Kidney epithelial cell (primary cell): ENCODE measurements around the gene CTXND1. TPM values are rescaled to one million over a fixed set of nuclear protein-coding genes. Genes with fewer than 3 reads are reported as not detected.

Source experiments
- DNase-seq: peaks from one replicate; pipeline ENCODE4 v3.0.0-alpha.2; 2010; ENCODE audit warnings: low read depth
- H3K27me3 ChIP-seq: 2 replicates; pipeline ENCODE4 v1.6.0; 2011; ENCODE audit warnings: low read length; ENCODE audit not compliant: control insufficient read depth, insufficient read depth
- H3K36me3 ChIP-seq: 2 replicates; pipeline ENCODE4 v1.5.1; 2011; ENCODE audit warnings: low read length; ENCODE audit not compliant: control insufficient read depth, insufficient read depth
- H3K4me3 ChIP-seq: 2 replicates; pipeline ENCODE4 v1.5.1; 2011; ENCODE audit warnings: low read depth, mild to moderate bottlenecking, control low read depth, low read length
- CTCF ChIP-seq: IDR thresholded peaks from 2 replicates; pipeline ENCODE4 v1.5.1; 2011; ENCODE audit warnings: mild to moderate bottlenecking, moderate library complexity, low read length, control low read depth, inconsistent platforms; ENCODE audit not compliant: insufficient read depth, poor library complexity, severe bottlenecking
- total RNA-seq: library from RNA; depleted of rRNA; stranded (reverse); fragments of >200 nt; gene quantifications from 2 replicates; pipeline ENCODE4 v1.2.3, GENCODE V29; 2015

Gene CTXND1
- total RNA-seq, 1 donor from 2014 or later, result not detected

GRCh38 chr15:80176443-80176842, 75.6 kb downstream of the CTXND1 start:
- no peak overlapping the region for H3K4me3 ChIP-seq
- no peaks in the 10 kb centered on the region for H3K27me3 ChIP-seq
- TF ChIP-seq CTCF, result no peak
- H3K36me3 ChIP-seq, result no peaks in the 10 kb centered on the region
- DNase-seq, result no peak

GRCh38 chr15:80175436-80175835, 76.6 kb downstream of the CTXND1 start:
- Histone ChIP-seq H3K27me3 (no peaks in the 10 kb centered on the region), H3K36me3 (no peaks in the 10 kb centered on the region), H3K4me3 (no peak overlapping the region)
- TF ChIP-seq CTCF, result no peak
- DNase-seq, result no peak

- DNase-seq, result no peak
- no peak overlapping the region for H3K4me3 ChIP-seq
- TF ChIP-seq CTCF, result no peak
- no peaks in the 10 kb centered on the region for H3K27me3 ChIP-seq
- no peaks in the 10 kb centered on the region for H3K36me3 ChIP-seq
These were observed 77.8 kb downstream of the CTXND1 start for GRCh38 chr15:80174017-80174746.

- DNase-seq, result no peak
- Histone ChIP-seq H3K36me3 (no peaks in the 10 kb centered on the region), H3K4me3 (no peak overlapping the region), H3K27me3 (no peaks in the 10 kb centered on the region)
- peak; percentile 81 for TF ChIP-seq CTCF
These were observed 78.8 kb downstream of the CTXND1 start for GRCh38 chr15:80173022-80173759.

- H3K4me3 ChIP-seq, result no peak overlapping the region
- no peak for TF ChIP-seq CTCF
These were observed 79.6 kb downstream of the CTXND1 start for GRCh38 chr15:80172401-80172800.

GRCh38 chr15:80171787-80172186, 80.2 kb downstream of the CTXND1 start:
- no peak for TF ChIP-seq CTCF
- no peak overlapping the region for H3K4me3 ChIP-seq
- H3K27me3 ChIP-seq, result no peaks in the 10 kb centered on the region
- no peaks in the 10 kb centered on the region for H3K36me3 ChIP-seq
- no peak for DNase-seq

More at GRCh38 chr15:80172401-80172800, 79.6 kb downstream of the CTXND1 start:
- DNase-seq, result no peak
- Histone ChIP-seq H3K36me3 (no peaks in the 10 kb centered on the region), H3K27me3 (no peaks in the 10 kb centered on the region)
